ENCODE measurements around the gene TSPAN2.

- TF ChIP-seq TEAD4 (IDR thresholded peaks at IDR 0.05) (no peak), REST (IDR thresholded peaks at IDR 0.05; ENCODE audit: low read depth) (no peak), CREB1 (IDR thresholded peaks at IDR 0.05; ENCODE audit: low read depth) (no peak), MAX (IDR thresholded peaks at IDR 0.05) (no peak), TAF1 (IDR thresholded peaks at IDR 0.05; ENCODE audit: low read depth) (peak; percentile 6; the same call in 1 of the 2 replicates), EP300 (IDR thresholded peaks at IDR 0.05; ENCODE audit: borderline replicate concordance) (no peak), YY1 (IDR thresholded peaks at IDR 0.05; ENCODE audit: low read depth) (no peak), TCF12 (IDR thresholded peaks at IDR 0.05; ENCODE audit: low read depth) (no peak), USF1 (IDR thresholded peaks at IDR 0.05) (no peak)
Measured at GRCh38 chr1:115088871-115089419, 358 bp downstream of the TSPAN2 start.
